Fibroblast of lung (primary cell): ENCODE measurements around the gene THAP2. TPM values are rescaled to one million over a fixed set of nuclear protein-coding genes. Genes with fewer than 3 reads are reported as not detected.
"Not testable (repeated sequence)": the region's sequence is repeated elsewhere in the genome, so short reads cannot be mapped to it uniquely, and the experiment has no call there.

Source experiments
- DNase-seq, 2 donors: peaks; one replicate each; pipeline versions ENCODE4 v3.0.0 to v3.0.0-alpha.2; 2010; ENCODE audit warnings: low read depth in 2 of 2
- H2AFZ ChIP-seq: 2 replicates; pipeline ENCODE4 v1.5.1; 2012; ENCODE audit warnings: low read length, control low read depth, inconsistent platforms
- H3K27ac ChIP-seq: 2 replicates; pipeline ENCODE4 v1.5.1; 2011; ENCODE audit warnings: low read length, control low read depth; ENCODE audit not compliant: insufficient read depth
- H3K27me3 ChIP-seq: 2 replicates; pipeline ENCODE4 v1.5.1; 2011; ENCODE audit warnings: mild to moderate bottlenecking, low read length; ENCODE audit not compliant: control insufficient read depth, insufficient read depth
- H3K36me3 ChIP-seq: 2 replicates; pipeline ENCODE4 v1.5.1; 2011; ENCODE audit warnings: low read length; ENCODE audit not compliant: control insufficient read depth, insufficient read depth
- H3K4me1 ChIP-seq: 2 replicates; pipeline ENCODE4 v1.5.1; 2011; ENCODE audit warnings: low read length; ENCODE audit not compliant: control insufficient read depth, insufficient read depth; ENCODE audit errors: extremely low read depth
- H3K4me2 ChIP-seq: 2 replicates; pipeline ENCODE4 v1.5.1; 2011; ENCODE audit warnings: low read length, control low read depth; ENCODE audit not compliant: insufficient read depth; ENCODE audit errors: extremely low read depth
- H3K4me3 ChIP-seq, 4 experiments: fragments of 200-600 bp in 1 of 4; sonication (generic) in 1 of 4; replicated peaks in 1 of 4; 2 replicates each; pipeline ENCODE4 v1.5.1; 2011 to 2016; ENCODE audit warnings: low read length in 4 of 4, low read depth in 3 of 4, mild to moderate bottlenecking in 3 of 4, control low read depth in 2 of 4, inconsistent platforms in 1 of 4, mixed read lengths in 1 of 4; ENCODE audit not compliant: insufficient read depth in 1 of 4; ENCODE audit errors: control extremely low read depth in 1 of 4
- H3K79me2 ChIP-seq: 2 replicates; pipeline ENCODE4 v1.5.1; 2012; ENCODE audit warnings: mild to moderate bottlenecking, low read length, inconsistent platforms; ENCODE audit not compliant: control insufficient read depth, insufficient read depth
- H3K9ac ChIP-seq: 2 replicates; pipeline ENCODE4 v1.5.1; 2011; ENCODE audit warnings: mild to moderate bottlenecking, low read length, control low read depth; ENCODE audit not compliant: insufficient read depth
- H3K9me3 ChIP-seq: 2 replicates; pipeline ENCODE4 v1.5.1; 2012; ENCODE audit warnings: low read depth, low read length; ENCODE audit not compliant: control insufficient read depth, insufficient read depth
- H4K20me1 ChIP-seq: 2 replicates; pipeline ENCODE4 v1.5.1; 2011; ENCODE audit warnings: low read length; ENCODE audit not compliant: control insufficient read depth, insufficient read depth; ENCODE audit errors: extremely low read depth
- CTCF ChIP-seq, 2 donors: IDR thresholded peaks in 1 of 2; conservative IDR thresholded peaks in 1 of 2; 1 replicate in 1 of 2; 2 replicates in 1 of 2; pipeline ENCODE4 v1.5.1; 2011 to 2012; ENCODE audit warnings: low read length in 2 of 2, control low read depth in 1 of 2, inconsistent platforms in 1 of 2, low read depth in 1 of 2, mild to moderate bottlenecking in 1 of 2
- EZH2 ChIP-seq: IDR thresholded peaks from 2 replicates; pipeline ENCODE4 v1.5.1; 2012; ENCODE audit warnings: low read length, control low read depth, mild to moderate bottlenecking; ENCODE audit errors: missing control alignments
- polyA plus RNA-seq, 2 donors: library from polyadenylated mRNA; depleted of rRNA in 1 of 2; stranded (reverse) in 1 of 2; unstranded in 1 of 2; fragments of >200 nt; gene quantifications; 2 replicates each; pipeline ENCODE4 v1.2.1, GENCODE V29; 2011 to 2012; ENCODE audit warnings: missing spikeins in 1 of 2
- total RNA-seq: library from RNA; depleted of rRNA; stranded (reverse); fragments of >200 nt; gene quantifications from 2 replicates; pipeline ENCODE4 v1.2.1, GENCODE V29; 2014

Gene THAP2
- total and polyA plus RNA-seq, 2 donors (not counting 1 experiment from before 2014, with no cell fraction given) = 1.5 to 6.9 TPM

- H3K9ac ChIP-seq = peak within 1 kb of the TSS; percentile 72
- no peaks in the 10 kb centered on the region for H3K79me2 ChIP-seq
- peak within 1 kb of the TSS; percentile 75 to 96 (median 77) for H3K4me3 ChIP-seq
- TF ChIP-seq CTCF (conservative IDR thresholded peaks at IDR 0.05 in 1 of 2, IDR thresholded peaks at IDR 0.05 in 1 of 2; ENCODE audit: low read depth in 1 of 2, low read length in 2 of 2) (peak; percentile 17 to 21), EZH2 (no peak)
- peak within 1 kb of the TSS; percentile 94 for H2AFZ ChIP-seq
- no peaks in the 10 kb centered on the region for H3K9me3 ChIP-seq
- no peaks in the 10 kb centered on the region for H3K4me1 ChIP-seq
- no peaks in the 10 kb centered on the region for H4K20me1 ChIP-seq
- no peaks in the 10 kb centered on the region for H3K36me3 ChIP-seq
- peak; percentile 89 to 90 for DNase-seq
- H3K27me3 ChIP-seq = no peaks in the 10 kb centered on the region
- peak within 1 kb of the TSS; percentile 94 for H3K4me2 ChIP-seq
- peak within 1 kb of the TSS; percentile 64 for H3K27ac ChIP-seq
Observed at GRCh38 chr12:71685914-71686657, 22.0 kb downstream of the THAP2 start, which contains the start of gene TMEM19. TMEM19 (plus strand) TSS chr12:71686082; CDS start chr12:71686681, 599 bp downstream.

GRCh38 chr12:71686658-71687025 lies 22.5 kb downstream of the THAP2 start:
- no peaks in the 10 kb centered on the region for H3K27me3 ChIP-seq
- no peaks in the 10 kb centered on the region for H3K4me1 ChIP-seq
- peak in 1 of 2 donors; percentile 25 for DNase-seq
- TF ChIP-seq CTCF (conservative IDR thresholded peaks at IDR 0.05 in 1 of 2, IDR thresholded peaks at IDR 0.05 in 1 of 2; ENCODE audit: low read depth in 1 of 2, low read length in 2 of 2) = no peak
- TF ChIP-seq EZH2 = no peak
- H3K27ac ChIP-seq = peak overlapping the region; percentile 64
- peak overlapping the region; percentile 48 for H3K9ac ChIP-seq
- no peaks in the 10 kb centered on the region for H3K36me3 ChIP-seq
- peak overlapping the region; percentile 79 for H2AFZ ChIP-seq
- H4K20me1 ChIP-seq = no peaks in the 10 kb centered on the region
- no peaks in the 10 kb centered on the region for H3K9me3 ChIP-seq
- H3K4me3 ChIP-seq = peak overlapping the region; percentile 75 to 96 (median 77)
- H3K4me2 ChIP-seq = peak overlapping the region; percentile 94
- H3K79me2 ChIP-seq = no peaks in the 10 kb centered on the region

- not testable (repeated sequence) for H3K27ac ChIP-seq, DNase-seq, H2AFZ ChIP-seq, H3K36me3 ChIP-seq, H3K79me2 ChIP-seq, H3K9ac ChIP-seq, H4K20me1 ChIP-seq, H3K27me3 ChIP-seq, H3K9me3 ChIP-seq, H3K4me1 ChIP-seq
- Histone ChIP-seq H3K4me2 (peak overlapping the region; percentile 94), H3K4me3 (peak overlapping the region; percentile 75 to 96 (median 77))
Observed at GRCh38 chr12:71687172-71687571, 23.1 kb downstream of the THAP2 start.
